ENCODE measurements around the gene ARMC9.
"Not testable (repeated sequence)": the region's sequence is repeated elsewhere in the genome, so short reads cannot be mapped to it uniquely, and the experiment has no call there.

The ARMC9 gene

GRCh38 chr2:231388725-231389346 lies 190.4 kb downstream of the ARMC9 start:
- DNase-seq: no peak

- DNase-seq: no peak
Measured at GRCh38 chr2:231390667-231391066, 192.2 kb downstream of the ARMC9 start.

DNA sequence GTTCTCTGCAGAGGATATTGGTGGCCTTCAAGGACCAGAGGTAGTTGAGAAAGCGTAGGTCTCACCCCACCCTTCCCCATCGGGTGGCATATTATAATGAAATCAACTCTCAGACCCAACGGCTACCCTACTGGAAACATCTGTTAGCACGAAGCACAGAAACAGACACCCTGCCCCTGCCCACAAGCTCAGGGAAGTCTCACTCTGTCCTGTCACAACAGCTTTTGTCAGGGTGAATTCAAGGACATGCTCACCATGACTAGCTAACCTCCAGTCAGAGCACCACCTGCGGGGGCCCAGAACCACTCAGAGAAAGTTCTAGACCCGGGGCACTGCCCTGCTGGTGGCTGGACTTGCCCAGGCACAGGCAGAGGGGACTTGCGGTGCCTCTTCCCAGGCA lies 193.6 kb downstream of the ARMC9 start:
- no peak for DNase-seq

GRCh38 chr2:231392431-231393148 lies 194.2 kb downstream of the ARMC9 start:
- DNase-seq: no peak

GRCh38 chr2:231393149-231394131 lies 195.0 kb downstream of the ARMC9 start:
- DNase-seq: no peak

DNA sequence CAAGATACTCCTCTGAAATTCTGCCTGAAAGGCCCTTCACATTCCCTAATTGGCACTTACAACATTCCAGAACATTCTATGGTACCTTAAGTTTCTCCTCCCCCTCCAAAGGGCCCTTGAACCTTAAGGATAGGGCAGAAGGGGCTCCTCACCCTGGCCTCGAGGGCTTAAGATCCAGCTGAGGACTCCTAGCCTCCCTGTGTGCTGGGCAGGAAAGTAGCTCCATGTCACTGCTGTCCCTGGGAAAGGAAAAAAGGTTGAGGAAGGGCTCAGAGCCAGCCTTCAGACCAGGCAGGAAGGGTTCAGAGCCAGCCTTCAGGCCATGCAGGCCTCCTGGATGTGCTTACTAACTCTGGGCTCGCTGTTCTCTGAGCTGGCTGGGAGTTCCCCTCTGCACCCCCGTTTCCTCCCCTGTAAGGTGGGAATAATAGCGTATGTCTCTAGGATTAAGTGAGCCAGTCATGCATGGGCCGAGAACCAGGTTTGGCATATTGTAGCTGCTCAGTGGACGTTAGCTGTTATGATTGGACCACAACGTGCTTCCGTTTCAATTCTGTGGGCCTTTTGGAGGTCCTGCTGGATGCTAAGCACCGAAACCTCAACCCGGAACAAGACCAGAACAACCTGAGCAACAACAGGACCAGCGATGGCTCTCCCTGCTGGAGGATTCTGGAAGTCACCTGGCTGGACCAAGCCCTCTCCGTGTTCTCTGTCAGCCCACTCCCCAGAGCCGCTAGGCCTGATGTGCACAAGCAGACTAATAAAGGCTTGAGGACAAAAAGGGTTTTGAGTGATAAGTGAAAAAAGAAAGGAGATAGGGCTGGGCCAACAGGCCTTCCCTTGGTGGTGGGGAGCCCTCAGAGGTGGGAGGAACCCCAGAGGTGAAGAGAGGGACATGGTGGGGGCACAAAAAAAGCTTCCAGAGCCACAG lies 196.0 kb downstream of the ARMC9 start:
- no peak for DNase-seq

GRCh38 chr2:231395188-231396057 lies 197.0 kb downstream of the ARMC9 start, which contains the start of gene B3GNT7:
TSS of gene B3GNT7 (plus strand) at chr2:231395710. CDS start at chr2:231395804, 94 bp downstream.
- DNase-seq: no peak

GRCh38 chr2:231396058-231396821 lies 197.8 kb downstream of the ARMC9 start:
- DNase-seq: no peak

DNA sequence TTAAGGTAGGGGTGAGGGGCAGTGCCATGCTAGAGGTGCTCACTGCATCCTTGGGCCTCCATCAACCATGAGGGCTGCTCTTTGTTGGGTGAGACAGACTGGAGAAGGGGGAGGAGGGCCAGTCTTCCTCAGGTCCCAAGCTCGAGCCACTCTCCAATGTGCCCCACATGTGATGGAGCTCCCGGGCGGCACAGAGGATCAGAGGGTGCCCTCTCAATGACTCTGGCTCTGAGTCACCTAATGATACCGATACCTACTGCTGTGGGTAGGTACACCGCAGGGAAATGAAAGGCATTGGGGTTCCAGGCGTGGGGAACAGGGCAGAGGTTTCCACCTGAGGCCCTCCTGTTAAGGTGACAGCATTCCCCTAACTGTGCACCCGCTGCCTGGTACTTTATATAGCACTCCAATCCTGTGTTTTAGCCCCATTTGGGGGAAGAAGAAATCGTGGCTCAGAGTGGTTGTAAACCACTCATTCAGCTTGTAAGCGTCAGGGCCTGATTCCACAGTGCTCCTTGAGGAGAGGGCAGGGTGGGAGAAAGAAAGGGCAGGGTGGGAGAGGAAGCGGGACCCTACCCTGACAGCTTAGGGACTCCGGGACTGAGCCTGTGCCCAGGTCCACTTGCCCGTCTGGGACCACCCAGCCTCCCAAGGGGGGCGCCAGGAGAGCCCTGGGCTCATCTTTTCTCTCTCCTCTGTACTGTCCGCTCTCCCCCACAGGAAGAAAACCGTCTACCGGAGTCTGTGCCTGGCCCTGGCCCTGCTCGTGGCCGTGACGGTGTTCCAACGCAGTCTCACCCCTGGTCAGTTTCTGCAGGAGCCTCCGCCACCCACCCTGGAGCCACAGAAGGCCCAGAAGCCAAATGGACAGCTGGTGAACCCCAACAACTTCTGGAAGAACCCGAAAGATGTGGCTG lies 198.8 kb downstream of the ARMC9 start:
- DNase-seq: no peak

- no peak for DNase-seq
Measured at GRCh38 chr2:231397928-231398294, 199.5 kb downstream of the ARMC9 start.

DNA sequence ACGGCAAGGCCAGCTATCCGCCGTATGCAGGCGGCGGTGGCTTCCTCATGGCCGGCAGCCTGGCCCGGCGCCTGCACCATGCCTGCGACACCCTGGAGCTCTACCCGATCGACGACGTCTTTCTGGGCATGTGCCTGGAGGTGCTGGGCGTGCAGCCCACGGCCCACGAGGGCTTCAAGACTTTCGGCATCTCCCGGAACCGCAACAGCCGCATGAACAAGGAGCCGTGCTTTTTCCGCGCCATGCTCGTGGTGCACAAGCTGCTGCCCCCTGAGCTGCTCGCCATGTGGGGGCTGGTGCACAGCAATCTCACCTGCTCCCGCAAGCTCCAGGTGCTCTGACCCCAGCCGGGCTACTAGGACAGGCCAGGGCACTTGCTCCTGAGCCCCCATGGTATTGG lies 200.2 kb downstream of the ARMC9 start:
- no peak for DNase-seq

DNA sequence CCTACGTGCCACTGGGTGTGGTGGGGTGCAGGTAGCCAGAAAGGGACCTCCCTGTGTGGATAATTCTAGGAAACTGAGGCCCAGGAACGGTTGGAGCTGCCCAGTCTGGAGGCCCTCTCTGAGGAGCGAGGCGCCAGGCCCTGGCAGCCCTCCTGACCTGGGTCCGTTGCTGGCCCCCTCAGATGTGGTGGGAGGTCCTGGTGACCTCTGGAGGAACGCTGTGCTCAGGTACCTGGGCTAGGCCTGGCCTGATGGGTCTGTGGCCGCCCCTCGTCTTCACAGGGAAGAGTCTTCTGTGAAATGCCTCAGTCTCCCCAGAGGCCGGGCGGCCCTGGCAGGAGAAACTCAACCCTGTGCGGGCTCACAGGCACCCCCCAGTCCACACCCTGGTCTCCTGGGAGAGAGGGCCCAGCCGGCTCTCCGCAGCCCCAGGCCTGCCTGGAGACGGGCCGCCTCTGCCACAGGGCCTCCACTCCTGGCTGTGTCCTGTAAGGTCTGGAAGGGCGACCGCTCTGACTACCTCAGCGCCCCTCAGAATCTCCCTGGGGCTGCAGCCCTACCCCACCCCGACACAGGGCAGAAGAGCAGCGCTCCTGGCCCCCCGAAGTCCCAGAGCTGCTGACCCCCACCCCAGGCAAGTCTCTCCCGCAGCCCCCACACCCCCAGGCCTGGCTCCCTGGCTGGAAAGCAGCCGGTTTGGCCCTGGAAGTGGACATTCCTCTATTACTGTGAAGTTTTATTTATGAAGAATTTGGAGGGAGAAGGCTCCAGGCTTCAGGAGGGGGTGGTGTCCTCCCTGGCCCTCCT lies 200.8 kb downstream of the ARMC9 start:
- no peak for DNase-seq

DNA sequence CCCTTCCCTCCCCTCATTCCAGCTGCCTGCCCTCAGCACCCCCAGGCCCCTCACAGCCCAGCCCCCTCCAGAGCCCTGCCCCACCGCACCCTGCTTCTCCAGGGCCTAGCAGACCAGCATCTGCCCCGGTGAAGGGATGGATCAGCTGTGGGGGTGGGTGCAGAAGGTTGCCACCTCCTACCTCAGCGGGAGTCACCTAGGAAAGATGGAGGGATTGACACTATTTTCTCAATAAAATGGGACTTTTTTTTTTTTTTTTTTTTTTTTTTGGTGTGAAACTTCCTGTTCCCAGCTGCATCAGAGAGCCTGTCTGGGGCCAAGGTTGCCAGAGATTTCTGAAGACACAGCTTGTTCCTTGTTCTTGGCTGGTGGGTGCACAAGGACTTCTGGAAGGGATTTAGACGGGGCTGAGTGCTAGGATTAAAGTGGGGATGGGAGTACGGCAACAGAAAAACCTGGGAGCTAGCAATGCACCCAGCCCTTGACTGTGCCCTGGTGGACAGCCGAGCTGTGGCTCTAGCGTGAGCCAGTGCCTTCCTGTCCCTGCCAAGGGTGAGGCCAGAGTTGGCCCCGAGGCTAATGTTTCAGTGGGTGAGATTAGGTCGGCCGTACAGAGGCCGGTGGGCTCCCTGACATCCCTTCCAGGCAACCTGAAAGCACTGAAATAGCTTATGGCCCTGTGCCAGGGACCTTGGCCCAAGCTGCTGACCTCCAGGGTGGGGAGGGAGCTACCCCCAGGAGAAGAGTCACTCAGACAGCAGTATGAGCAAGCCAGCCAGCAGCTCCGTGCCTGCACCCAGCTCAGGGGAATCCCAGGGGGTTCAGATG lies 201.6 kb downstream of the ARMC9 start:
- no peak for DNase-seq

- not testable (repeated sequence) for DNase-seq
Measured at GRCh38 chr2:231400681-231401080, 202.2 kb downstream of the ARMC9 start.

DNA sequence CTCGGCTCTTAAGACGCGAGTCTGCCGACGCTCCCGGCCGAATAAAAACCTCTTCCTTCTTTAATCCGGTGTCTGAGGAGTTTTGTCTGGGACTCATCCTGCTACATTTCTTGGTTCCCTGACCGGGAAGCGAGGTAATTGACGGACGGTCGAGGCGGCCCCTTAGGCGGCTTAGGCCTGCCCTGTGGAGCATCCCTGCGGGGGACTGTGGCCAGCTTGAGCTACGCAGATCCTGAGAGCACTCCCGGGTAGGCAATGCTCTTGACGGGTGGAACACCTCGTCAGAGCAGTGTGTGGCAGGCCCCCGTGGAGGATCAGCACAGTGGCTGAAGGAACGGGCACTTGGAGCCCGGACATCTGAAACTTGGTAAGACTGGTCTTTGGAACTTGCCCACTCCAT lies 202.7 kb downstream of the ARMC9 start:
- not testable (repeated sequence) for DNase-seq

DNA sequence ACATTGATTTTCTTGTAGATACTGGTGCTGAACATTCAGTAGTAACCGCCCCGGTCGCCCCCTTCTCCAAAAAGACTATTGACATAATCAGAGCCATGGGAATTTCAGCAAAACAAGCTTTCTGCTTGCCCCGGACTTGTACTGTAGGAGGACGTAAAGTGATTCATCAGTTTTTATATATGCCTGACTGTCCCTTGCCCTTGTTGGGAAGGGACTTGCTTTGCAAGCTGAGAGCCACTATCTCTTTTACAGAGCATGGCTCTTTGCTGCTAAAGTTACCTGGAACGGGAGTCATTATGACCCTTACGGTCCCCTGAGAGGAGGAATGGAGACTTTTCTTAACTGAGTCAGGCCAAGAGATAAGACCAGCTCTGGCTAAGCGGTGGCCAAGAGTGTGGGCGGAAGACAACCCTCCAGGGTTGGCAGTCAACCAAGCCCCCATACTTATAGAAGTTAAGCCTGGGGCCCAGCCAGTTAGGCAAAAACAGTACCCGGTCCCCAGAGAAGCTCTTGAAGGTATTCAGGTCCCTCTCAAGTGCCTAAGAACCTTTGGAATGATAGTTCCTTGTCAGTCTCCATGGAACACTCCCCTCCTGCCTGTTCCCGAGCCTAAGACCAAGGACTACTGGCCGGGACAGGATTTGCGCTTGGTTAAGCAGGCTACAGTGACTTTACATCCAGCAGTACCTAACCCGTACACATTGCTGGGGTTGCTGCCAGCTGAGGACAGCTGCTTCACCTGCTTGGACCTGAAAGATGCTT lies 205.2 kb downstream of the ARMC9 start:
- not testable (repeated sequence) for DNase-seq

- not testable (repeated sequence) for DNase-seq
Measured at GRCh38 chr2:231404183-231404578, 205.8 kb downstream of the ARMC9 start.

Data from NCI-H1417 treated with DMSO at 0.1 percent for 48 hours (cell line).